ENCODE results near the gene IL33. TPM values are rescaled to one million over a fixed set of nuclear protein-coding genes. Genes with fewer than 3 reads are reported as not detected.

IL33 gene
- total RNA-seq, 1 experiment from 2014 or later: not detected

DNA sequence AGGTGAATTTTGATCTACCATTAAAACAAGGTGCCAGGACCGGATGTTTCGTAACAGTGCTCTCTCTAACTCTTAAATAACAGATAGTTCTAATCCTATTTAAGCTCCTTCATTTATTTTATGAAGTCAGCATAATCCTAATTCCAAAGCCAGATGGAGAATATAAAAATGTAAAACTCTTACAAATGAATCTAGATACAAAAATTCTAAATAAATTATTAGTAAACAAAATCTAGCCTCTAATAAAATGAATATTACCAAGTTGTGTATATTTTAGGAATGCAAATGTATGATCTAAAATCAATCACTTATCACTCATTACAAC lies 32.4 kb upstream of the IL33 start:
- H3K4me3 ChIP-seq: peak overlapping the region; percentile 43; the same call in 1 of the 2 replicates
- intact Hi-C loops (cut with micrococcal nuclease; ENCODE audit: unreplicated experiment): no loop called here
- no peak for DNase-seq
- H3K27ac ChIP-seq: no peak overlapping the region
- CTCF ChIA-PET: no interaction called here
- no peaks in the 10 kb centered on the region for H4K20me1 ChIP-seq (ENCODE audit: insufficient read depth)
- no peaks in the 10 kb centered on the region for H3K79me2 ChIP-seq (ENCODE audit: low read depth)
- no peaks in the 10 kb centered on the region for H3K9me2 ChIP-seq (ENCODE audit: insufficient read depth)
- no peaks in the 10 kb centered on the region for H3K27me3 ChIP-seq (ENCODE audit: insufficient read depth, low read depth)
- H3K36me3 ChIP-seq (ENCODE audit: low read depth): no peaks in the 10 kb centered on the region
- H3K4me1 ChIP-seq (replicated peaks; ENCODE audit: insufficient read depth): no peaks in the 10 kb centered on the region
- peak overlapping the region; percentile 50 for H3K4me2 ChIP-seq
- TF ChIP-seq EZH2 (IDR thresholded peaks at IDR 0.05; ENCODE audit: low read depth): no peak
- TF ChIP-seq, protein P1, sequence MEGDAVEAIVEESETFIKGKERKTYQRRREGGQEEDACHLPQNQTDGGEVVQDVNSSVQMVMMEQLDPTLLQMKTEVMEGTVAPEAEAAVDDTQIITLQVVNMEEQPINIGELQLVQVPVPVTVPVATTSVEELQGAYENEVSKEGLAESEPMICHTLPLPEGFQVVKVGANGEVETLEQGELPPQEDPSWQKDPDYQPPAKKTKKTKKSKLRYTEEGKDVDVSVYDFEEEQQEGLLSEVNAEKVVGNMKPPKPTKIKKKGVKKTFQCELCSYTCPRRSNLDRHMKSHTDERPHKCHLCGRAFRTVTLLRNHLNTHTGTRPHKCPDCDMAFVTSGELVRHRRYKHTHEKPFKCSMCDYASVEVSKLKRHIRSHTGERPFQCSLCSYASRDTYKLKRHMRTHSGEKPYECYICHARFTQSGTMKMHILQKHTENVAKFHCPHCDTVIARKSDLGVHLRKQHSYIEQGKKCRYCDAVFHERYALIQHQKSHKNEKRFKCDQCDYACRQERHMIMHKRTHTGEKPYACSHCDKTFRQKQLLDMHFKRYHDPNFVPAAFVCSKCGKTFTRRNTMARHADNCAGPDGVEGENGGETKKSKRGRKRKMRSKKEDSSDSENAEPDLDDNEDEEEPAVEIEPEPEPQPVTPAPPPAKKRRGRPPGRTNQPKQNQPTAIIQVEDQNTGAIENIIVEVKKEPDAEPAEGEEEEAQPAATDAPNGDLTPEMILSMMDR (conservative IDR thresholded peaks at IDR 0.05): no peak
- no peaks in the 10 kb centered on the region; the same call in 1 of the 2 replicates for H3F3A ChIP-seq (ENCODE audit: insufficient read depth, low read depth)
- no TSS peak for BruUV-seq (replicated peaks)
- no peaks in the 10 kb centered on the region for H3K9me3 ChIP-seq (ENCODE audit: insufficient read depth, low read depth)
- POLR2A ChIA-PET (ENCODE audit: unreplicated experiment): interaction anchor here (0.5 kb wide), 1 partner anchor 509 kb away, joined by 8 read pairs; no protein-coding TSS in a partner anchor
- H2AFZ ChIP-seq: peak overlapping the region; percentile 55; the same call in 1 of the 2 replicates

GRCh38 chr9:6183627-6184026 lies 32.0 kb upstream of the IL33 start:
- no peaks in the 10 kb centered on the region for H3K27me3 ChIP-seq (ENCODE audit: insufficient read depth, low read depth)
- no peaks in the 10 kb centered on the region for H3K36me3 ChIP-seq (ENCODE audit: low read depth)
- H3K79me2 ChIP-seq (ENCODE audit: low read depth): no peaks in the 10 kb centered on the region
- no peaks in the 10 kb centered on the region; the same call in 1 of the 2 replicates for H3F3A ChIP-seq (ENCODE audit: insufficient read depth, low read depth)
- H3K9me2 ChIP-seq (ENCODE audit: insufficient read depth): no peaks in the 10 kb centered on the region
- no peak overlapping the region for H3K27ac ChIP-seq
- peak overlapping the region; percentile 50 for H3K4me2 ChIP-seq
- no peaks in the 10 kb centered on the region for H3K9me3 ChIP-seq (ENCODE audit: insufficient read depth, low read depth)
- intact Hi-C loops (cut with micrococcal nuclease; ENCODE audit: unreplicated experiment): no loop called here
- H3K4me3 ChIP-seq: peak overlapping the region; percentile 43; the same call in 1 of the 2 replicates
- CTCF ChIA-PET: no interaction called here
- DNase-seq: no peak
- no peak for TF ChIP-seq EZH2 (IDR thresholded peaks at IDR 0.05; ENCODE audit: low read depth)
- TF ChIP-seq, protein P1 (conservative IDR thresholded peaks at IDR 0.05): no peak
- H2AFZ ChIP-seq: no peak overlapping the region
- POLR2A ChIA-PET (ENCODE audit: unreplicated experiment): interaction anchor here (0.5 kb wide), 1 partner anchor 508 kb away, joined by 8 read pairs; no protein-coding TSS in a partner anchor
- no TSS peak for BruUV-seq (replicated peaks)
- no peaks in the 10 kb centered on the region for H3K4me1 ChIP-seq (replicated peaks; ENCODE audit: insufficient read depth)
- H4K20me1 ChIP-seq (ENCODE audit: insufficient read depth): no peaks in the 10 kb centered on the region

- H3K4me3 ChIP-seq: no peak overlapping the region
- H3F3A ChIP-seq (ENCODE audit: insufficient read depth, low read depth): no peaks in the 10 kb centered on the region; the same call in 1 of the 2 replicates
- no peaks in the 10 kb centered on the region for H3K9me2 ChIP-seq (ENCODE audit: insufficient read depth)
- intact Hi-C loops (cut with micrococcal nuclease; ENCODE audit: unreplicated experiment): no loop called here
- no peak overlapping the region for H3K4me2 ChIP-seq
- BruUV-seq (replicated peaks): no TSS peak
- ChIA-PET POLR2A (ENCODE audit: unreplicated experiment) (no interaction called here), CTCF (no interaction called here)
- TF ChIP-seq, protein P1 (conservative IDR thresholded peaks at IDR 0.05): no peak
- TF ChIP-seq EZH2 (IDR thresholded peaks at IDR 0.05; ENCODE audit: low read depth): no peak
- H3K36me3 ChIP-seq (ENCODE audit: low read depth): no peaks in the 10 kb centered on the region
- no peak for DNase-seq
- no peak overlapping the region for H3K27ac ChIP-seq
- H3K9me3 ChIP-seq (ENCODE audit: insufficient read depth, low read depth): no peaks in the 10 kb centered on the region
- no peaks in the 10 kb centered on the region for H3K79me2 ChIP-seq (ENCODE audit: low read depth)
- H3K4me1 ChIP-seq (replicated peaks; ENCODE audit: insufficient read depth): no peaks in the 10 kb centered on the region
- no peak overlapping the region for H2AFZ ChIP-seq
- H3K27me3 ChIP-seq (ENCODE audit: insufficient read depth, low read depth): no peaks in the 10 kb centered on the region
- no peaks in the 10 kb centered on the region for H4K20me1 ChIP-seq (ENCODE audit: insufficient read depth)
Observed at GRCh38 chr9:6184749-6185645, 30.6 kb upstream of the IL33 start.

Data from PC-9 (cell line).